Right cardiac atrium (tissue), 5 donors: Measurements from ENCODE around the gene ARHGEF33. TPM values are rescaled to one million over a fixed set of nuclear protein-coding genes. Genes with fewer than 3 reads are reported as not detected.
A peak's percentile ranks its signal among the peaks of the same experiment; 100 is the strongest.

Experiments
- ATAC-seq, 2 donors: fragments of 200-7000 bp; cut with Tn5 transposase; one replicate each; pipeline versions ENCODE4 v1.8.0 to v1.9.1; 2020; ENCODE audit warnings: moderate library complexity in 2 of 2, mild to moderate bottlenecking in 1 of 2
- DNase-seq, 3 donors: peaks; one replicate each; pipeline ENCODE4 v3.0.0-alpha.2; 2020
- H3K27ac ChIP-seq: one replicate; pipeline ENCODE4 v1.5.1; 2013; ENCODE audit warnings: mild to moderate bottlenecking, low read length, control low read depth, moderate library complexity
- H3K27me3 ChIP-seq: one replicate; pipeline ENCODE4 v1.6.1; 2013; ENCODE audit not compliant: control insufficient read depth, insufficient read depth
- H3K4me1 ChIP-seq: one replicate; pipeline ENCODE4 v1.6.1; 2013; ENCODE audit warnings: low read length; ENCODE audit not compliant: control insufficient read depth, insufficient read depth
- H3K4me3 ChIP-seq: one replicate; pipeline ENCODE4 v1.5.1; 2013; ENCODE audit warnings: low read length, control low read depth
- H3K9me3 ChIP-seq: one replicate; pipeline ENCODE4 v1.6.1; 2013; ENCODE audit warnings: low read length; ENCODE audit not compliant: control insufficient read depth
- WGBS: extraction: QIAGEN DNeasy Blood & Tissue Kit; methylation state at CpG from one replicate; pipeline ENCODE4 v1.1.7; 2013; 5-methylcytosine and 5-hydroxymethylcytosine counted together
- intact Hi-C, 4 donors: fragments of 100-400 bp; cut with DNase I; formaldehyde crosslinking; loops; one replicate each; pipeline versions ENCODE4 v1.11.0 to v1.14.0; 2022 to 2023
- polyA plus RNA-seq: library from polyadenylated mRNA; stranded (reverse); fragments of 200-250 nt; gene quantifications from one replicate; pipeline ENCODE4 v1.2.3, GENCODE V29; 2013
- total RNA-seq, 4 donors: library from RNA; stranded (reverse); fragmentation: NEBNext Ultra II Directional; extraction: Animal tissue kit (Norgen Biotek cat#: 25700); gene quantifications; one replicate each; pipeline ENCODE4 v1.2.1, GENCODE V29; 2021
- donor health status: healthy with polysubstance abuse.
- donor health status: DM: no; HTN: yes; CAD: no.
- donor health status: DM: no; HTN: no; CAD: no.
- donor health status: DM: no; HTN: yes; CAD: no; lungs with severe emphysema.
- donor health status: DM: yes; HTN: yes; CAD: no.

ARHGEF33 gene
- total and polyA plus RNA-seq, 5 donors: 0.29 to 1.5 (median 0.41) TPM

- ATAC-seq (no peak), DNase-seq (no peak)
- no peaks in the 10 kb centered on the region for H3K4me1 ChIP-seq
- no peak overlapping the region for H3K4me3 ChIP-seq
- 88% methylated on average over 1 of the region's 1 CpG for WGBS
- H3K27me3 ChIP-seq: no peaks in the 10 kb centered on the region
- H3K9me3 ChIP-seq: no peaks in the 10 kb centered on the region
- intact Hi-C loops: loop anchor here in 2 of 4 donors (10.0 kb wide), 1 partner anchor 284 kb away; no protein-coding TSS in a partner anchor
- H3K27ac ChIP-seq: no peak overlapping the region
These were observed 51.1 kb downstream of the ARHGEF33 start for GRCh38 chr2:38940746-38941145.

- Histone ChIP-seq H3K27ac (no peak overlapping the region), H3K9me3 (no peaks in the 10 kb centered on the region), H3K4me3 (no peak overlapping the region), H3K27me3 (no peaks in the 10 kb centered on the region), H3K4me1 (no peaks in the 10 kb centered on the region)
- ATAC-seq (no peak), DNase-seq (no peak)
- intact Hi-C loops: loop anchor here in 2 of 4 donors (10.0 kb wide), 1 partner anchor 281 kb away; no protein-coding TSS in a partner anchor
These were observed 54.1 kb downstream of the ARHGEF33 start for GRCh38 chr2:38943784-38944183.

GRCh38 chr2:38945372-38945771, 55.7 kb downstream of the ARHGEF33 start:
- Histone ChIP-seq H3K27ac (no peak overlapping the region), H3K4me1 (no peaks in the 10 kb centered on the region), H3K27me3 (no peaks in the 10 kb centered on the region), H3K9me3 (no peaks in the 10 kb centered on the region), H3K4me3 (no peak overlapping the region)
- 83% methylated on average over 4 of the region's 4 CpGs for WGBS
- ATAC-seq (no peak), DNase-seq (no peak)
- intact Hi-C loops: loop anchor here in 2 of 4 donors (10.0 kb wide), 1 partner anchor 279 kb away; no protein-coding TSS in a partner anchor

DNA sequence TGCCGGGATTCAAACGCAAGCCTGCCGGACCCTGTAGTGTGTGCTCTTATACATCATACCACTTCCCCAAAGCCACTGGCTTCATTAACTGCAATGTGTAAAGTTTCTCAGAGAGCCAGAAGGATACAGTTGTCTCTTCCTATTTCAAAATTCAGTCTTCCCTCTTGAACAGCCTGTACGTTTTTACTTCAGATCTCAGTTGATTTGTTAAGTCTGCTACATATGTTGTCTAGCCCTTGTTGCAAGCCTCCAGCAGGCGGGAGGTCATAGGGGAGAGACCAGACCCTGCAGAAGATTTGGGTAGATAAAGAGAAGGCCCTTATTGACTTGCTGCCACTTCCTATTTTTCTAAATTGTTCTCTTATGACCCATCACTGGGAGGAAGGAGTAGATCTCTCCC, 56.2 kb downstream of the ARHGEF33 start:
- Histone ChIP-seq H3K27me3 (no peaks in the 10 kb centered on the region), H3K4me1 (no peaks in the 10 kb centered on the region), H3K4me3 (no peak overlapping the region), H3K9me3 (no peaks in the 10 kb centered on the region), H3K27ac (no peak overlapping the region)
- no peak for DNase-seq
- ATAC-seq: no peak
- intact Hi-C loops: loop anchor here in 2 of 4 donors (10.0 kb wide), 1 partner anchor 279 kb away; no protein-coding TSS in a partner anchor
- 78% methylated on average over 5 of the region's 5 CpGs for WGBS

DNA sequence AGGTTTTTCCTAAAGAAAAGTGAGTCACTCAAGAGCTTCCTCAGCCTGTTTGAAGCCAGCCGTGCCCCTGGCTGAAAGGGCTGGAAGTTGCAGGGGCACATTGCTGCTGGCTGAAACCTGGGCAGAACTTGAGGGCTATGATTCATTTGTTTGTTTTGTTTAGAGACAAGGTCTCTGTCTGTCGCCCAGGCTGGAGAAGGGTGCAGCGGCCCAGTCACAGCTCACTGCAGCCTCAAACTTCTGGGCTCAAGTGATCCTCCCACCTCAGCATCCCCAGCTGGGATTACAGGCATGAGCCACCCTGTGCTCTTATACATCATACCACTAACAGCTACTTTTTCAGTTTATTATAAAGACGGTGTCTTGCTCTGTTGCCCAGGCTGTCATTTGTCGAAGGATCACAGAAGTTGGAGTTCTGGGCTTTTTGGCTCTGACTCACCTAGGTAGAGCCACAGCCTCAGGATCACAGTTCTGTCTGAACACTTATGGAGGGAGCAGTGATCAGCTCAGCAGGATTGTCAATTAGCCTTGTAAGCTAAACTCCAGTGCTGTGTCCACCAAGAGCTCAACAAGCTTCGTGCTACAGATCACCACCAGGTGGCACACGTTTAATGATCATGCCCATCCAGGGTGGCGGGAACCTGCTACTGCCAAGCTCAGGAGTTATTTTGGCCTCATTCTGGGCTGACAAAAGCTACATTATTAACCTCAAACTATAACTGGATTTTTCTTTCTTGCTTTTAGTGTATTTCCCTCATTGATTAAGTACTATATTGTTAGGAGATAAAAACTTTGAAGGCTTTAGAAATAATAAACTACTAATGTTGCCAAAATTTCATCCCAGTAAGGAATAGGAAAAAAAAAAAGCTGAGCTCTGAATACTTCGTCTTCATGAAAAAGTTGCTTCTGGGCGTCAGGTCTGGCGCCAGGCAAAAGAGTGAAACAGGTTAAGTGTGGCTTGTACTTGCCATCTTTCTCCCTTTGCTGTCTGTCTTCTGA, 57.9 kb downstream of the ARHGEF33 start:
- Histone ChIP-seq H3K9me3 (no peaks in the 10 kb centered on the region), H3K4me1 (no peaks in the 10 kb centered on the region), H3K27ac (no peak overlapping the region), H3K4me3 (no peak overlapping the region), H3K27me3 (no peaks in the 10 kb centered on the region)
- intact Hi-C loops: loop anchor here in 2 of 4 donors (10.0 kb wide), 1 partner anchor 277 kb away; no protein-coding TSS in a partner anchor
- ATAC-seq (peak; percentile 71 to 77), DNase-seq (peak; percentile 62 to 84 (median 71))
- WGBS: 64% methylated on average over 11 of the region's 11 CpGs

DNA sequence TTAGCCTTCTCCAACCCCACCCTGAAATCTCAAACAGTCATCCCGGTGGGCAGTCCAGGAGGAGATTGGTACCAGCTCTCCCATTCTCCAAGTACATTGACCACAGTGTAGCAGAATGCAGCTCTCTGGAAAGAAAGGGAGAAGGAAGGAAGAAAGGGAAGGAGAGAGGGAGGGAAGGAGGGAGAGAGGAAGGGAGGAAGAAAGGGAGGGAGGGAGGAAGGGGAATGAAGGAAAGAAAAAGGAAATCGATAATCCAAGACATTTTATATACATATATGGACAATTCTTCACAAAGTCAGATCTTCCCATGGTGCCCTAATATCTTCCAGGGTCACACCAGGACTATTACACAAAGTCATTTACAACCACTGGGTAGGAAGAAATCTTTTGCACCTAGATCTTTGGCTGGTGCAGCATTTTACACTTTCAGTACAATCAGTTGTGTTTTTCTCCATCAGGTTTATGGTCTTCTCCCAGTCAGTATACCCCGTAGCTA, 58.8 kb downstream of the ARHGEF33 start:
- Histone ChIP-seq H3K27ac (no peak overlapping the region), H3K9me3 (no peaks in the 10 kb centered on the region), H3K4me1 (no peaks in the 10 kb centered on the region), H3K4me3 (no peak overlapping the region), H3K27me3 (no peaks in the 10 kb centered on the region)
- ATAC-seq (no peak), DNase-seq (no peak)
- WGBS: 71% methylated on average over 3 of the region's 3 CpGs
- intact Hi-C loops: loop anchor here in 2 of 4 donors (10.0 kb wide), 1 partner anchor 276 kb away; no protein-coding TSS in a partner anchor

DNA sequence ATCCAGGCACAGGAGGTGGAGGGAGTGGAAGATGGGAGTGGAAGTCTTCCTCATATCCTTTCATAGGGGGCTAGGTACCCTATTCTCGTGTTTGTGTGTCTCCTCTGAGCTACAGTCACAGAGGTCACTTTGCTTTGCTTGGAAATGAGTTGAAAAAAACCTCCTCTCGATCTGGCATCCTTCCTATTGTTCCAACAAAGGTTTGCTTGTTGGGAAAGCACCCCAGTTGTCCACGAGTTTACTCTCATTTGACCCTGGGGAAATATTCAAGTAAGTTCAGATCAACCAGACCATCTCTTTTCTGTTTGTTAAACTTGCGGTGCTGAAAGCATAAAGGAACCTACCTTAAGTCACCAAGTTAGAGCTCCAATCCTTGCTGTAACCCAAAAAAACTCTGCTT, 59.3 kb downstream of the ARHGEF33 start:
- no peak overlapping the region for H3K27ac ChIP-seq
- H3K27me3 ChIP-seq: no peaks in the 10 kb centered on the region
- intact Hi-C loops: loop anchor here in 2 of 4 donors (10.0 kb wide), 1 partner anchor 276 kb away; no protein-coding TSS in a partner anchor
- H3K9me3 ChIP-seq: no peaks in the 10 kb centered on the region
- ATAC-seq: no peak
- no peak for DNase-seq
- H3K4me1 ChIP-seq: no peaks in the 10 kb centered on the region
- no peak overlapping the region for H3K4me3 ChIP-seq
- 73% methylated on average over 4 of the region's 4 CpGs for WGBS

GRCh38 chr2:38951766-38952165, 62.1 kb downstream of the ARHGEF33 start:
- no peaks in the 10 kb centered on the region for H3K4me1 ChIP-seq
- no peaks in the 10 kb centered on the region for H3K27me3 ChIP-seq
- ATAC-seq: no peak
- H3K9me3 ChIP-seq: no peaks in the 10 kb centered on the region
- DNase-seq: no peak
- no peak overlapping the region for H3K4me3 ChIP-seq
- intact Hi-C loops: no loop called here
- H3K27ac ChIP-seq: no peak overlapping the region

DNA sequence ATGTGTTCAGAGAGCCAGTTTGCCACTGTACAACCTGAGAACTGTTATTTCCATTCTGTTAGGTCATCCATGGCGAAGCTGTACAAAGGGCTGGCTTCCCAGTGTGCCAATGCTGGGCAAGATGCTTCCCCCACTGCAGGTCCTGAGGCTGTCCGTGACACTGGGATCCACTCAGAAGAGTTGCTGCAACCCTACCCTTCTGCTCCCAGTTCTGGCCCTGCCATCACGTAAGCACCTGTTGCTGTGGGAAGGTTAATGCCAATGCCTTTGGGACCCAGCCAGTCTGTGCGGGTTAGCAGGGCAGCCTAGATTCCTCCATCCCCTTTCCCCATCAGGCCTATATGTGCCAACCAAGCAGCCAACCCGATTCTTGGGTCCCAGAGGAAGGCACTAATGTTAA, 68.3 kb downstream of the ARHGEF33 start:
- Histone ChIP-seq H3K27ac (no peak overlapping the region), H3K9me3 (no peaks in the 10 kb centered on the region), H3K4me1 (no peaks in the 10 kb centered on the region), H3K4me3 (no peak overlapping the region), H3K27me3 (no peaks in the 10 kb centered on the region)
- DNase-seq (no peak), ATAC-seq (no peak)
- intact Hi-C loops: no loop called here
- 97% methylated on average over 5 of the region's 5 CpGs for WGBS

DNA sequence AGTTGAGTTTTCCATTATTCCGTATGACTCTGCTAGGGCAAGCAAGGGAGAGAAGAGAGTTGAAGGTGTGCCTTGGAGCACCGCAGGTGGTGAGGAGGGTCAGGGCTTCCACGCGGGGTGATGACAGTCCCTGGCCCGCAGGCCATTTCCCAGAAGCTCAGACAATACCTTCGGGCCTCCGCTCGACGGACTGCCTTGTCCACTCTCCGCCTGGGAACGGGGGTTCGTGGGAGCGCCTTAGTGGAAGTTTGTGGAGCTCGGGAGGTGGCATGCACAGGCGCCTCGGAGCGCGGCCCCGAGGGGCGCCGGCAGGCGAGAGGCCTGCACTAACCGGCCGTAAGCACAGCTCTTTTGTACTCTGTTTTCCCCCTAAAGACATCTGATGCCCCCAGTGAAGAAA, 69.8 kb downstream of the ARHGEF33 start:
- intact Hi-C loops: no loop called here
- Histone ChIP-seq H3K27ac (no peak overlapping the region), H3K4me3 (peak overlapping the region; percentile 35)

More for the DNA sequence above, 69.8 kb downstream of the ARHGEF33 start:
- no peaks in the 10 kb centered on the region for H3K9me3 ChIP-seq
- peak in 1 of 2 donors; percentile 11 for ATAC-seq
- peak in 2 of 3 donors; percentile 45 to 48 for DNase-seq
- 72% methylated on average over 24 of the region's 24 CpGs for WGBS
- no peaks in the 10 kb centered on the region for H3K4me1 ChIP-seq
- H3K27me3 ChIP-seq: no peaks in the 10 kb centered on the region
